Panc1 (cell line): ENCODE measurements around the gene WNK4. TPM values are rescaled to one million over a fixed set of nuclear protein-coding genes. Genes with fewer than 3 reads are reported as not detected.

Experiments
- ATAC-seq: fragments of 200-7000 bp; cut with Tn5 transposase; 2 replicates; pipeline ENCODE4 v1.9.1; 2020; ENCODE audit warnings: mild to moderate bottlenecking, moderate library complexity
- BruUV-seq: library from RNA; stranded (reverse); fragments of 400-500 nt; replicated peaks from 2 replicates; lab custom pipeline; 2021; lab: Mats Ljungman, UMichigan
- CTCF ChIA-PET: fragments of 300-600 bp; sonication (Branson Sonifier 250); formaldehyde crosslinking; loops from one replicate; lab custom pipeline; 2022; ENCODE audit warnings: antibody characterized with exemption; lab: Charles Lee
- POLR2A ChIA-PET: fragments of 300-600 bp; sonication (Branson Sonifier 250); formaldehyde crosslinking; loops from one replicate; lab custom pipeline; 2022; ENCODE audit warnings: antibody characterized with exemption; lab: Charles Lee
- DNase-seq: peaks from one replicate; pipeline ENCODE4 v3.0.0-alpha.2; 2010; ENCODE audit warnings: low read depth, low spot score
- H3K27ac ChIP-seq: 2 replicates; pipeline ENCODE4 v1.5.1; 2011; ENCODE audit warnings: mild to moderate bottlenecking, low read length, inconsistent platforms
- H3K27me3 ChIP-seq: fragments of 200-500 bp; sonication (Bioruptor generic); 2 replicates; pipeline ENCODE4 v1.6.0; 2014; ENCODE audit warnings: low read length, inconsistent platforms; ENCODE audit not compliant: control insufficient read depth, insufficient read depth
- H3K36me3 ChIP-seq: fragments of 200-500 bp; sonication (Bioruptor generic); 2 replicates; pipeline ENCODE4 v1.5.1; 2014; ENCODE audit warnings: inconsistent platforms, mild to moderate bottlenecking, low read length, moderate library complexity; ENCODE audit not compliant: control insufficient read depth, insufficient read depth
- H3K4me1 ChIP-seq: 2 replicates; pipeline ENCODE4 v1.5.1; 2011; ENCODE audit warnings: inconsistent platforms, mild to moderate bottlenecking, low read length, moderate library complexity; ENCODE audit not compliant: control insufficient read depth, insufficient read depth
- H3K4me3 ChIP-seq, 2 experiments: 2 replicates each; pipeline ENCODE4 v1.5.1; 2011 to 2012; ENCODE audit warnings: low read depth in 2 of 2, low read length in 2 of 2, mild to moderate bottlenecking in 2 of 2, inconsistent platforms in 1 of 2, moderate library complexity in 1 of 2
- H3K9me3 ChIP-seq: fragments of 200-500 bp; sonication (Bioruptor generic); 2 replicates; pipeline ENCODE4 v1.5.1; 2014; ENCODE audit warnings: low read depth, mild to moderate bottlenecking, inconsistent platforms, low read length, moderate library complexity; ENCODE audit not compliant: control insufficient read depth, insufficient read depth
- POLR2AphosphoS5 ChIP-seq: IDR thresholded peaks from 2 replicates; pipeline ENCODE4 v1.6.1; 2012; ENCODE audit warnings: mild to moderate bottlenecking, low read depth, low read length, moderate library complexity
- SIN3A ChIP-seq: IDR thresholded peaks from 2 replicates; pipeline ENCODE4 v1.6.1; 2012; ENCODE audit warnings: low read depth, mild to moderate bottlenecking, low read length, moderate library complexity, borderline replicate concordance; ENCODE audit not compliant: insufficient read depth
- TCF7L2 ChIP-seq: IDR thresholded peaks from 2 replicates; pipeline ENCODE4 v1.6.1; 2011; ENCODE audit warnings: mild to moderate bottlenecking, low read depth, low read length, inconsistent platforms
- in situ Hi-C: cut with HindIII; loops from 2 replicates; pipeline ENCODE4 v1.10.0; 2016; ENCODE audit warnings: low sequenced_read_pairs, low pct_unique_long_range_greater_than_20kb
- intact Hi-C: fragments of 100-400 bp; cut with micrococcal nuclease; formaldehyde crosslinking; loops from one replicate; pipeline ENCODE4 v1.10.0; 2022; ENCODE audit not compliant: unreplicated experiment
- total RNA-seq: library from RNA; stranded (reverse); gene quantifications from one replicate; pipeline ENCODE4 v1.2.1, GENCODE V29; 2021; ENCODE audit not compliant: unreplicated experiment
- TF ChIP-seq, protein P1 (sequence below), 2 experiments: IDR thresholded peaks; 2 replicates each; pipeline ENCODE4 v1.6.1; 2011 to 2012; ENCODE audit warnings: low read depth in 2 of 2, control low read depth in 1 of 2, low read length in 1 of 2, mild to moderate bottlenecking in 1 of 2, moderate library complexity in 1 of 2; ENCODE audit not compliant: insufficient read depth in 1 of 2
- TF ChIP-seq, protein P2 (sequence below): fragments of 450-650 bp; IDR thresholded peaks from 2 replicates; pipeline ENCODE4 v1.5.1; 2017; ENCODE audit warnings: mild to moderate bottlenecking

Gene WNK4
- total RNA-seq, 1 experiment from 2014 or later = 3.5 TPM

DNA sequence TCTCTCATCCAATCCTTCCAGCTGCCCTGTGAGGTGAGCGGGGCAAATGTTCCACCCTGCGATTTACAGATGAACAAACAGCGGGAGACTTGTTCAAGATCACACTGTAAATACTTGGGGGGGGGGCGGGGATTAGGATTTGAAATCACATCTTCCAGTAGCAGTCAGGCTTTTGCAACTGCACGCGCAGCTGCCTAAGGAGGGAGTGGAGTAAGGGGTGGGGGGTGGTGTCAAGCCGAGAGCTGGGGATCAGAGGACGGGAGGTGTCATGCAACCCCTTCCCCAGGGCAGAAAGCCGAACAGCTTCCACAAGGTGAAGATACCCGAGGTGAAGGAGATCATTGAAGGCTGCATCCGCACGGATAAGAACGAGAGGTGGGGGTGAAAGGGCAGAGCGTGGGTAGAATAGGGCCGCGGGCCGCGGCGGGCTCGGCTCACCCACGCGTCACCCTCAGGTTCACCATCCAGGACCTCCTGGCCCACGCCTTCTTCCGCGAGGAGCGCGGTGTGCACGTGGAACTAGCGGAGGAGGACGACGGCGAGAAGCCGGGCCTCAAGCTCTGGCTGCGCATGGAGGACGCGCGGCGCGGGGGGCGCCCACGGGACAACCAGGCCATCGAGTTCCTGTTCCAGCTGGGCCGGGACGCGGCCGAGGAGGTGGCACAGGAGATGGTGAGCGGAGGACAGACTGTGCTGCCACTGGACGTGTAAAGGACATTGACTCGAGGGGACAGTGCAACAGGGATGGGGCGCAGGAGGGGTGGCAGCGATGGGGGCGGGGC, 4.6 kb downstream of the WNK4 start:
- Histone ChIP-seq H3K36me3 (no peaks in the 10 kb centered on the region), H3K4me1 (peaks cover 15% of the 10 kb centered on the region), H3K9me3 (no peaks in the 10 kb centered on the region), H3K27me3 (no peaks in the 10 kb centered on the region), H3K27ac (no peak overlapping the region), H3K4me3 (no peak overlapping the region)
- ATAC-seq (no peak), DNase-seq (no peak)
- TF ChIP-seq, protein P1, sequence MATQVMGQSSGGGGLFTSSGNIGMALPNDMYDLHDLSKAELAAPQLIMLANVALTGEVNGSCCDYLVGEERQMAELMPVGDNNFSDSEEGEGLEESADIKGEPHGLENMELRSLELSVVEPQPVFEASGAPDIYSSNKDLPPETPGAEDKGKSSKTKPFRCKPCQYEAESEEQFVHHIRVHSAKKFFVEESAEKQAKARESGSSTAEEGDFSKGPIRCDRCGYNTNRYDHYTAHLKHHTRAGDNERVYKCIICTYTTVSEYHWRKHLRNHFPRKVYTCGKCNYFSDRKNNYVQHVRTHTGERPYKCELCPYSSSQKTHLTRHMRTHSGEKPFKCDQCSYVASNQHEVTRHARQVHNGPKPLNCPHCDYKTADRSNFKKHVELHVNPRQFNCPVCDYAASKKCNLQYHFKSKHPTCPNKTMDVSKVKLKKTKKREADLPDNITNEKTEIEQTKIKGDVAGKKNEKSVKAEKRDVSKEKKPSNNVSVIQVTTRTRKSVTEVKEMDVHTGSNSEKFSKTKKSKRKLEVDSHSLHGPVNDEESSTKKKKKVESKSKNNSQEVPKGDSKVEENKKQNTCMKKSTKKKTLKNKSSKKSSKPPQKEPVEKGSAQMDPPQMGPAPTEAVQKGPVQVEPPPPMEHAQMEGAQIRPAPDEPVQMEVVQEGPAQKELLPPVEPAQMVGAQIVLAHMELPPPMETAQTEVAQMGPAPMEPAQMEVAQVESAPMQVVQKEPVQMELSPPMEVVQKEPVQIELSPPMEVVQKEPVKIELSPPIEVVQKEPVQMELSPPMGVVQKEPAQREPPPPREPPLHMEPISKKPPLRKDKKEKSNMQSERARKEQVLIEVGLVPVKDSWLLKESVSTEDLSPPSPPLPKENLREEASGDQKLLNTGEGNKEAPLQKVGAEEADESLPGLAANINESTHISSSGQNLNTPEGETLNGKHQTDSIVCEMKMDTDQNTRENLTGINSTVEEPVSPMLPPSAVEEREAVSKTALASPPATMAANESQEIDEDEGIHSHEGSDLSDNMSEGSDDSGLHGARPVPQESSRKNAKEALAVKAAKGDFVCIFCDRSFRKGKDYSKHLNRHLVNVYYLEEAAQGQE (IDR thresholded peaks at IDR 0.05; ENCODE audit: insufficient read depth in 1 of 2, low read depth in 2 of 2, low read length in 1 of 2) = no peak
- TF ChIP-seq POLR2AphosphoS5 (no peak), TCF7L2 (no peak), SIN3A (no peak)
- TF ChIP-seq, protein P2, sequence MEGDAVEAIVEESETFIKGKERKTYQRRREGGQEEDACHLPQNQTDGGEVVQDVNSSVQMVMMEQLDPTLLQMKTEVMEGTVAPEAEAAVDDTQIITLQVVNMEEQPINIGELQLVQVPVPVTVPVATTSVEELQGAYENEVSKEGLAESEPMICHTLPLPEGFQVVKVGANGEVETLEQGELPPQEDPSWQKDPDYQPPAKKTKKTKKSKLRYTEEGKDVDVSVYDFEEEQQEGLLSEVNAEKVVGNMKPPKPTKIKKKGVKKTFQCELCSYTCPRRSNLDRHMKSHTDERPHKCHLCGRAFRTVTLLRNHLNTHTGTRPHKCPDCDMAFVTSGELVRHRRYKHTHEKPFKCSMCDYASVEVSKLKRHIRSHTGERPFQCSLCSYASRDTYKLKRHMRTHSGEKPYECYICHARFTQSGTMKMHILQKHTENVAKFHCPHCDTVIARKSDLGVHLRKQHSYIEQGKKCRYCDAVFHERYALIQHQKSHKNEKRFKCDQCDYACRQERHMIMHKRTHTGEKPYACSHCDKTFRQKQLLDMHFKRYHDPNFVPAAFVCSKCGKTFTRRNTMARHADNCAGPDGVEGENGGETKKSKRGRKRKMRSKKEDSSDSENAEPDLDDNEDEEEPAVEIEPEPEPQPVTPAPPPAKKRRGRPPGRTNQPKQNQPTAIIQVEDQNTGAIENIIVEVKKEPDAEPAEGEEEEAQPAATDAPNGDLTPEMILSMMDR = no peak
- intact Hi-C loops = no loop called here
- no TSS peak for BruUV-seq
- ChIA-PET POLR2A (no interaction called here), CTCF (no interaction called here)
- in situ Hi-C loops = no loop called here

DNA sequence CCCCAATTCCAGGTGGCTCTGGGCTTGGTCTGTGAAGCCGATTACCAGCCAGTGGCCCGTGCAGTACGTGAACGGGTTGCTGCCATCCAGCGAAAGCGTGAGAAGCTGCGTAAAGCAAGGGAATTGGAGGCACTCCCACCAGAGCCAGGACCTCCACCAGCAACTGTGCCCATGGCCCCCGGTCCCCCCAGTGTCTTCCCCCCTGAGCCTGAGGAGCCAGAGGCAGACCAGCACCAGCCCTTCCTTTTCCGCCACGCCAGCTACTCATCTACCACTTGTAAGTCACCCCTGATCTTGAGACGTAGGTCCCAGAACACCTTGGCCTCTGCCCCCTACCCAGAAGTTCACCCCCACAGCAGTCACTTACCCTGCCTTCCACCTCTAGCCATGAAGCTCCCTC, 6.9 kb downstream of the WNK4 start:
- Histone ChIP-seq H3K9me3 (no peaks in the 10 kb centered on the region), H3K4me1 (peaks cover 5% of the 10 kb centered on the region; the same call in 1 of the 2 replicates), H3K27me3 (no peaks in the 10 kb centered on the region), H3K4me3 (no peak overlapping the region), H3K36me3 (no peaks in the 10 kb centered on the region), H3K27ac (no peak overlapping the region)
- ATAC-seq = no peak
- DNase-seq = no peak
- ChIA-PET CTCF (no interaction called here), POLR2A (no interaction called here)
- intact Hi-C loops (no loop called here), in situ Hi-C loops (no loop called here)
- no TSS peak for BruUV-seq
- TF ChIP-seq, protein P1 (IDR thresholded peaks at IDR 0.05; ENCODE audit: insufficient read depth in 1 of 2, low read depth in 2 of 2, low read length in 1 of 2) = no peak
